ENCODE data around the gene FBXL7.

The FBXL7 gene

GRCh38 chr5:15791859-15792258, 291.9 kb downstream of the FBXL7 start:
- H3K4me3 ChIP-seq (ENCODE audit: low read depth, low read length): no peak overlapping the region
- TF ChIP-seq CTCF (IDR thresholded peaks at IDR 0.05; ENCODE audit: low read depth, low read length) (no peak), MAX (IDR thresholded peaks at IDR 0.05; ENCODE audit: low read depth, low read length) (no peak), POLR2A (IDR thresholded peaks at IDR 0.05; ENCODE audit: extremely low read depth, insufficient read length) (no peak), MYC (IDR thresholded peaks at IDR 0.05; ENCODE audit: low read depth, low read length) (no peak)
- no peak for DNase-seq (ENCODE audit: low read depth)

- no peak overlapping the region for H3K4me3 ChIP-seq (ENCODE audit: low read depth, low read length)
- DNase-seq (ENCODE audit: low read depth): no peak
- TF ChIP-seq MYC (IDR thresholded peaks at IDR 0.05; ENCODE audit: low read depth, low read length) (no peak), CTCF (IDR thresholded peaks at IDR 0.05; ENCODE audit: low read depth, low read length) (no peak), MAX (IDR thresholded peaks at IDR 0.05; ENCODE audit: low read depth, low read length) (no peak), POLR2A (IDR thresholded peaks at IDR 0.05; ENCODE audit: extremely low read depth, insufficient read length) (no peak)
These were observed 294.3 kb downstream of the FBXL7 start for GRCh38 chr5:15794052-15794985.

- H3K4me3 ChIP-seq (ENCODE audit: low read depth, low read length): no peak overlapping the region
- DNase-seq (ENCODE audit: low read depth): no peak
- TF ChIP-seq POLR2A (IDR thresholded peaks at IDR 0.05; ENCODE audit: extremely low read depth, insufficient read length): no peak
- TF ChIP-seq MYC (IDR thresholded peaks at IDR 0.05; ENCODE audit: low read depth, low read length): no peak
- no peak for TF ChIP-seq MAX (IDR thresholded peaks at IDR 0.05; ENCODE audit: low read depth, low read length)
- no peak for TF ChIP-seq CTCF (IDR thresholded peaks at IDR 0.05; ENCODE audit: low read depth, low read length)
These were observed 296.1 kb downstream of the FBXL7 start for GRCh38 chr5:15796096-15796495.

GRCh38 chr5:15796557-15796956, 296.6 kb downstream of the FBXL7 start:
- H3K4me3 ChIP-seq (ENCODE audit: low read depth, low read length): no peak overlapping the region
- no peak for DNase-seq (ENCODE audit: low read depth)
- TF ChIP-seq POLR2A (IDR thresholded peaks at IDR 0.05; ENCODE audit: extremely low read depth, insufficient read length) (no peak), MYC (IDR thresholded peaks at IDR 0.05; ENCODE audit: low read depth, low read length) (no peak), MAX (IDR thresholded peaks at IDR 0.05; ENCODE audit: low read depth, low read length) (no peak), CTCF (IDR thresholded peaks at IDR 0.05; ENCODE audit: low read depth, low read length) (no peak)

GRCh38 chr5:15797116-15797515, 297.1 kb downstream of the FBXL7 start:
- TF ChIP-seq MYC (IDR thresholded peaks at IDR 0.05; ENCODE audit: low read depth, low read length): no peak
- no peak for TF ChIP-seq POLR2A (IDR thresholded peaks at IDR 0.05; ENCODE audit: extremely low read depth, insufficient read length)
- no peak for TF ChIP-seq CTCF (IDR thresholded peaks at IDR 0.05; ENCODE audit: low read depth, low read length)
- no peak for TF ChIP-seq MAX (IDR thresholded peaks at IDR 0.05; ENCODE audit: low read depth, low read length)
- no peak overlapping the region for H3K4me3 ChIP-seq (ENCODE audit: low read depth, low read length)
- DNase-seq (ENCODE audit: low read depth): no peak

All from NB4 (cell line).